Vagina (tissue), 2 donors: Measurements from ENCODE around the gene GPD2. TPM values are rescaled to one million over a fixed set of nuclear protein-coding genes. Genes with fewer than 3 reads are reported as not detected.

ENCODE experiments used
- DNase-seq, 2 donors: peaks; one replicate each; pipeline ENCODE4 v3.0.0-alpha.2; 2017; ENCODE audit errors: extremely low spot score in 2 of 2
- H3K27ac ChIP-seq: fragments of 200-600 bp; sonication (generic); one replicate; pipeline ENCODE4 v1.5.1; 2019
- H3K27me3 ChIP-seq: fragments of 200-600 bp; sonication (generic); one replicate; pipeline ENCODE4 v1.5.1; 2019
- H3K36me3 ChIP-seq, 2 donors: fragments of 200-600 bp; sonication (generic); one replicate each; pipeline ENCODE4 v1.5.1; 2017 to 2019
- H3K4me1 ChIP-seq: fragments of 200-600 bp; sonication (generic); one replicate; pipeline ENCODE4 v1.5.1; 2019
- H3K4me3 ChIP-seq, 2 donors: fragments of 200-600 bp; sonication (generic); 1 replicate in 1 of 2; 2 replicates in 1 of 2; pipeline ENCODE4 v1.5.1; 2016 to 2019
- H3K9me3 ChIP-seq: fragments of 200-600 bp; sonication (generic); one replicate; pipeline ENCODE4 v1.5.1; 2019
- POLR2A ChIP-seq, 2 donors: fragments of 450-650 bp; IDR thresholded peaks; one replicate each; pipeline ENCODE4 v1.6.1; 2017; ENCODE audit warnings: antibody characterized with exemption in 2 of 2, mild to moderate bottlenecking in 2 of 2, moderate library complexity in 2 of 2
- POLR2AphosphoS5 ChIP-seq, 2 donors: sonication (generic); formaldehyde crosslinking; IDR thresholded peaks; one replicate each; pipeline ENCODE4 v1.9.0; 2017; ENCODE audit warnings: antibody characterized with exemption in 2 of 2, mild to moderate bottlenecking in 2 of 2, low read depth in 1 of 2; ENCODE audit not compliant: insufficient read depth in 1 of 2
- intact Hi-C: fragments of 100-400 bp; cut with DNase I; formaldehyde crosslinking; loops from one replicate; pipeline ENCODE4 v1.15.1; 2023
- total RNA-seq: library from RNA; depleted of rRNA; stranded (reverse); fragments of >200 nt; gene quantifications from one replicate; pipeline ENCODE4 v1.2.3, GENCODE V29; 2016
- TF ChIP-seq, protein P1 (sequence below), 3 experiments: fragments of 450-650 bp in 2 of 3; fragments of 200-600 bp in 1 of 3; sonication (generic) in 1 of 3; IDR thresholded peaks; one replicate each; pipeline ENCODE4 v1.5.1; 2017 to 2019; ENCODE audit warnings: antibody characterized with exemption in 3 of 3, mild to moderate bottlenecking in 2 of 3, moderate library complexity in 2 of 3

Gene GPD2
- total RNA-seq, 1 donor from 2014 or later = 30.4 TPM

DNA sequence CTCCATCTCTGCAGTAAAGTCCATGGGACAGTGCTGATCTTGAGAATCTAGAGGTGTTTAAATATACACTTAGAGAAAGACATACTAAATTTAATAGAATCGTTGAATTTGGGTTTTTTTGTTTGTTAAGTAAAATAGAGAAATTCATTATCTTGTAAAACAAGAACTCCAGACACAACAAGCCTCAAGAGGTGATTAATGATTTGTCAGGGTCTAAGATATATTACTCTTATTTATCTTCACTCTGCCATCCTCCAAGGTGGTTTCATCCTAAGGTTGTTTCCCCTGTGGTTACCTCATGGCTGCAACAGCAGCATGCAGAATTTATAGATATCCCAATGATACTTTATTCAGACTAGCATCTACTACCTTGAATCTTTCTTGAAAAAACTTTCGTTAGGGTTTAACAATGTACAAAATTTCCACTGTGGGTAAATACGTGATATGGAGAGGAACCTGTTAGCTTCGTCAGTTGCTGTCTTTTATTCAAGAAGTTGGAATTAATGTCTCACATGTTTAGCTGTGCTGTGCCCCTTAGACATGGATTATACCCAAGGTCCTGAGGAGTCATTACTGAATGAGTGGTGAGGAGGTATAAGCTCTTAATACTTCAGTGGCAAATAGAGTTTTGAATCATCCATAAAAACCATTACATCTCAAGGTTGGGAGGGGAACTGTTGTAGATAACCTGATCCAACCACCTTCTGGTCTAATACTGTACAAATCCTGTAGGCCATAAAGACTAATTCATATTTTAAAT is 128.0 kb downstream of the GPD2 start:
- Histone ChIP-seq H3K9me3 (no peaks in the 10 kb centered on the region), H3K4me3 (no peak overlapping the region), H3K4me1 (no peaks in the 10 kb centered on the region), H3K27me3 (no peaks in the 10 kb centered on the region), H3K36me3 (peaks cover 0 to 3% of the 10 kb centered on the region in 2 donors), H3K27ac (no peak overlapping the region)
- DNase-seq = no peak
- no peak for TF ChIP-seq POLR2A (IDR thresholded peaks at IDR 0.05)
- TF ChIP-seq POLR2AphosphoS5 (IDR thresholded peaks at IDR 0.05; ENCODE audit: insufficient read depth in 1 of 2, low read depth in 1 of 2) = no peak
- TF ChIP-seq, protein P1, sequence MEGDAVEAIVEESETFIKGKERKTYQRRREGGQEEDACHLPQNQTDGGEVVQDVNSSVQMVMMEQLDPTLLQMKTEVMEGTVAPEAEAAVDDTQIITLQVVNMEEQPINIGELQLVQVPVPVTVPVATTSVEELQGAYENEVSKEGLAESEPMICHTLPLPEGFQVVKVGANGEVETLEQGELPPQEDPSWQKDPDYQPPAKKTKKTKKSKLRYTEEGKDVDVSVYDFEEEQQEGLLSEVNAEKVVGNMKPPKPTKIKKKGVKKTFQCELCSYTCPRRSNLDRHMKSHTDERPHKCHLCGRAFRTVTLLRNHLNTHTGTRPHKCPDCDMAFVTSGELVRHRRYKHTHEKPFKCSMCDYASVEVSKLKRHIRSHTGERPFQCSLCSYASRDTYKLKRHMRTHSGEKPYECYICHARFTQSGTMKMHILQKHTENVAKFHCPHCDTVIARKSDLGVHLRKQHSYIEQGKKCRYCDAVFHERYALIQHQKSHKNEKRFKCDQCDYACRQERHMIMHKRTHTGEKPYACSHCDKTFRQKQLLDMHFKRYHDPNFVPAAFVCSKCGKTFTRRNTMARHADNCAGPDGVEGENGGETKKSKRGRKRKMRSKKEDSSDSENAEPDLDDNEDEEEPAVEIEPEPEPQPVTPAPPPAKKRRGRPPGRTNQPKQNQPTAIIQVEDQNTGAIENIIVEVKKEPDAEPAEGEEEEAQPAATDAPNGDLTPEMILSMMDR (IDR thresholded peaks at IDR 0.05) = no peak
- intact Hi-C loops = no loop called here

DNA sequence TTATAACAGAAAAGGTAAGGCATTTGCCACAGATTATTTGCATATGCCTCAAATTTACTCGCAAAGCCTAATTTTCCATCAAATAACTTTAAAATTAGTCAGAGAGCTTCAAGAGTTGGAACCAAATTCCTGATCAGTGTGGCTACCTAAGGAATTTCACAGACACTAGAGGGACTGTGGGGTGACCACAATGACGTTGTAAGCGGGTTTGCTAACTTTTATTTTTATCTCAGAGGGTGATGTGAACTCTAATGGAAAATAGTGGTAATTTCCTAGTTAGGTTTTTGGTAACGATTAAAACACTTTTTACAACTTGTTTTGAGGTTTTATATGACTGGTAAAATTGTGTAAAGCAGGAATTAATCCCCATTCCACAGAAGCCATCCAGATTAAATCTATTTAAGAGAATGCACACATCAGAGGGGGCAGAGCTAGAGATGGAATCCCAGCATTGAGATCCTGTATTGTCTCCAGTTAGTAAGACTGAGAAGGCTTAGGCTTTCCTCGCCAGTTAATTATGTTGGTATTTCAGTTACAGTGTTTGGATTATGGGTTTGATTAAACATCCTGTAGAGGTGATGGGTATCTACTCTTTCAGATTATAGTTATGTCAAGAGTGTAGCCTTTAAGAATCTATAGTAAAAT is 129.0 kb downstream of the GPD2 start:
- DNase-seq = no peak
- no peaks in the 10 kb centered on the region for H3K4me1 ChIP-seq
- H3K27ac ChIP-seq = no peak overlapping the region
- H3K27me3 ChIP-seq = no peaks in the 10 kb centered on the region
- intact Hi-C loops = no loop called here
- H3K9me3 ChIP-seq = no peaks in the 10 kb centered on the region
- H3K4me3 ChIP-seq = no peak overlapping the region
- no peak for TF ChIP-seq POLR2AphosphoS5 (IDR thresholded peaks at IDR 0.05; ENCODE audit: insufficient read depth in 1 of 2, low read depth in 1 of 2)
- no peak for TF ChIP-seq POLR2A (IDR thresholded peaks at IDR 0.05)
- TF ChIP-seq, protein P1 (IDR thresholded peaks at IDR 0.05) = no peak
- H3K36me3 ChIP-seq = peaks cover 0 to 9% of the 10 kb centered on the region in 2 donors

DNA sequence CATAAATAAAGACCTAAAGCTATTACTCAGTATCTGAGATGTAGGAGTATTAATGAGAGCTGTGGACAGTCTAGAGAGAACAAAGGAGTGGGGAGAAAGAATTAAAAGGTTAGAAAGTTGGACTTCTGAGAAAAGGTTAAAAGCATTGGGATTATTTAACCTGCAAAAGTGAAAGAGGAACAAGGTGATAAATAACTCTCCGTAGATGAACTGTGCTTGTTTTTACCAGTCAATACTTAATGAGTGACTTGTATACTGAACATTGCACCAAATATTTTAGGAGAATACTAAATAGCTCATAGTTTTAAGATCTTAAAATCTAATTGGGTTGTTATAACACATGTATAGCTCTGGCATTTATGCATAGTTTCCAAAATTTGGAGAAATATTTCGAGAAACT is 137.5 kb downstream of the GPD2 start:
- no peak overlapping the region for H3K27ac ChIP-seq
- H3K9me3 ChIP-seq = no peaks in the 10 kb centered on the region
- no peak for TF ChIP-seq POLR2AphosphoS5 (IDR thresholded peaks at IDR 0.05; ENCODE audit: insufficient read depth in 1 of 2, low read depth in 1 of 2)
- TF ChIP-seq, protein P1 (IDR thresholded peaks at IDR 0.05) = no peak
- no peak for TF ChIP-seq POLR2A (IDR thresholded peaks at IDR 0.05)
- no peak overlapping the region for H3K4me3 ChIP-seq
- H3K27me3 ChIP-seq = no peaks in the 10 kb centered on the region
- H3K36me3 ChIP-seq = peaks cover 0 to 19% of the 10 kb centered on the region in 2 donors
- no peaks in the 10 kb centered on the region for H3K4me1 ChIP-seq
- intact Hi-C loops = no loop called here
- DNase-seq = no peak

DNA sequence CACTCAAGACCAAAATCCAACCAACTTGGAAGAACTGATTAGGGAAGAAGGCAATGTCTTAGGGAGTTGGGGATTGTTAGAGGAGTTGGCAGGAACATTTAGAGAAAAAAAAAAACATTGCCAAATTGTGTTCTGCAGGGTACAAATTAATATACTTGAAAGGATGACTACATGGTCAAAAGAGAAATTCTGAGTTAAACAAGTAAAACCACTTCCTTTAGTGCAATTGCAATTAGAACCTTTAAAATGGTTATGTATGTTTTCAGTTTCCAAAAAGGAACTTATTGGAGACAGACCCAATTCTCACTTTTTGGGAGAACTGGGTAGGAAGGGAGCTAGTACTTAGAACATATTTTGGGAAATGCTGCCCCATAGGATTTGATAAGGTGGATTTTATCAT is 137.9 kb downstream of the GPD2 start:
- TF ChIP-seq POLR2A (IDR thresholded peaks at IDR 0.05) (no peak), POLR2AphosphoS5 (IDR thresholded peaks at IDR 0.05; ENCODE audit: insufficient read depth in 1 of 2, low read depth in 1 of 2) (no peak)
- TF ChIP-seq, protein P1 (IDR thresholded peaks at IDR 0.05) = no peak
- Histone ChIP-seq H3K4me1 (no peaks in the 10 kb centered on the region), H3K27ac (no peak overlapping the region), H3K9me3 (no peaks in the 10 kb centered on the region), H3K27me3 (no peaks in the 10 kb centered on the region), H3K4me3 (no peak overlapping the region), H3K36me3 (peaks cover 0 to 16% of the 10 kb centered on the region in 2 donors)
- intact Hi-C loops = no loop called here
- DNase-seq = no peak

DNA sequence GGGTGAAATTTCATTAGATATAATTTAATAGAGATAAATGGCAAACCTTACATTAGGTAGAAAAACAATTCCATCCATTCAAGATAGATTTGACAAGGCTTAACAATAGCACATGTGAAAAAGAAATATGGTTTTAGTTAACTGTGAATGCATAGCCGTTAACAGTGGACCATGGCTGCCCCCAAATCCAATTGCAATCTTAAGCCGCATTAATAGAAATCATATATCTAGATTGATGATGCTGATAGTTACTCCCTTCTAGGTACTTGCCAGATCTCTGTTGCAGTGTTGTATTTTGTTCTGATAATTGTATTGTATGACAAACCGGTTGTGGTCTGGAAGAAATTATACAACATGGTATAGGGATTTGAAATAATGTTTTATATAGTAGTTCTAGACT is 139.8 kb downstream of the GPD2 start:
- no peak overlapping the region for H3K4me3 ChIP-seq
- DNase-seq = no peak
- no peaks in the 10 kb centered on the region for H3K27me3 ChIP-seq
- intact Hi-C loops = no loop called here
- H3K27ac ChIP-seq = no peak overlapping the region
- TF ChIP-seq, protein P1 (IDR thresholded peaks at IDR 0.05) = no peak
- TF ChIP-seq POLR2A (IDR thresholded peaks at IDR 0.05) (no peak), POLR2AphosphoS5 (IDR thresholded peaks at IDR 0.05; ENCODE audit: insufficient read depth in 1 of 2, low read depth in 1 of 2) (no peak)
- no peaks in the 10 kb centered on the region for H3K4me1 ChIP-seq
- no peaks in the 10 kb centered on the region for H3K9me3 ChIP-seq
- H3K36me3 ChIP-seq = peaks cover 0 to 9% of the 10 kb centered on the region in 2 donors
